GM10847 (cell line): ENCODE results near the gene CCNB2.

Experiments
- POLR2A ChIP-seq: IDR thresholded peaks from 2 replicates; pipeline ENCODE4 v1.6.1; 2011; ENCODE audit not compliant: insufficient read length; ENCODE audit errors: extremely low read depth

CCNB2 gene

DNA sequence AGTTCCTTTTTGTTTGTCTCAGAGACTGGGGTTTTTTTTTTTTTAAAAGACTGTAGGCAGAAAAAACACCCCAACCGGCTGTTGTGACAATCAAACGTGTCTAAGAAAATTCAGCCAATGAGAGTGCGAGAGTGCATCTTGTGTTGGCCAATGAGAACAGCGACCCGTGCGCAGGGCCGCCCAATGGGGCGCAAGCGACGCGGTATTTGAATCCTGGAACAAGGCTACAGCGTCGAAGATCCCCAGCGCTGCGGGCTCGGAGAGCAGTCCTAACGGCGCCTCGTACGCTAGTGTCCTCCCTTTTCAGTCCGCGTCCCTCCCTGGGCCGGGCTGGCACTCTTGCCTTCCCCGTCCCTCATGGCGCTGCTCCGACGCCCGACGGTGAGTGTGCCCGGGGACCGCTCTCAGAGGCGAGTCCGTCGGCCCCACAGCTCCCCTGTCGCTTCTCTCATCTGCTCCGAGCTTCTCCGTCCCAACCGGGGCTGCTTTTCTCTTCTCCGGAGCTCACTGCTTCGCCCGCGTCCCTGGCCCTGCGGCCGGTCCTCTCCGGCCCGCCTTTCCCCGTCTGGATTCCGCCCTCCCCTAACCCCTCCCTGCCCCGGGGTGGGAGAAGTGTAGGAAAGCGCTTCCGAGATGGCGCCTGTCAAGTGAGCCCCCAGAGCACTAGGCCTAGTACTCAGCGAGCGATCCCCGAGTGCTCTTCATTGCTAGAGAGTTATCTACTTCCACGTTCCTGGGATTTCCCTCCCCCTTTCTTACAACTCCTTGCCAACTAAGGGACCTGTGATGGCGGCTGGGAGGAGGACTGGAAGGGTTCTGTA lies at the start of gene CCNB2:
Gene CCNB2 (plus strand): TSS at position 235 of the 821 bp plus-strand sequence. CDS start 123 bp downstream, at position 358.
- TF ChIP-seq POLR2A, result peak; percentile 78

DNA sequence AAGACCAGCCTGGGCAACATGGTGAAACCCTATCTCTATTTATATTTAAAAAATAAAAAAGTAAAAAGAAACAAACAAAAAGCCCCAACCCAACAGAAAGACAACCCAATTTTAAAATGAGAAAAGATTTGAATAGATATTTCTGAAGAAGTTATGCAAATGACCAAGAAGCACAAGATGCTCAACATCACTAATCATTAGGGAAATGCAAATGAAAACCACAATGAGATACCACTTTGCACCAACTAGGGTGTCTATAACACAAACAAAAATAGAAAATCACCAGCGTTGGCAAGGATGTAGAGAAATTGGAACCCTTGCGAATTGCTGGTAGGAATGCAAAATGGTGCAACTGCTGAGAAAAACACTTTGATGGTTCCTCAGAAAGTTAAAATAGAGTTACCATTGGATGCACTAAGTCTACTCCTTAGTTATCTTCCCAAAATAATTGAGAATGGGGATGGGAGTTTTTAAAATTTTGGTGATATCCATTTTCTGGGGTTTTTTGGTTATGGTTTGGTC lies 45.8 kb upstream of the CCNB2 start:
- TF ChIP-seq POLR2A, result no peak

DNA sequence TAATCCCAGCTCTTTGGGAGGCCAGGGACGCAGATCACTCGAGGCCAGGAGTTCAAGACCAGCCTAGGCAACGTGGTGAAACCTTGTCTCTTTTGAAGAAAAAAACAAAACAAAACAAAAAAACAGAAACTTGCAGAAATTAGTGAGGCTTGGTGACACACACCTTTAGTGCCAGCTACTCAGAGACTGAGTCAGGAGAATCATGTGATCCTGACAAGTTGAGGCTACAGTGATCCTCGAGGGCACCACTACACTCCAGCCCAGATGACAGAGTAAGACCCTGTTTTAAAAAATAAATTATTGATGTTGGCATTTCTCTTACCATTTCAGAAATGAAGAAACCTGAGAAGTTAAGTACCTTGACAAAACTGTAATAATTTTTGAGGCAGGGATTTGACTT lies 44.6 kb upstream of the CCNB2 start:
- TF ChIP-seq POLR2A, result no peak

DNA sequence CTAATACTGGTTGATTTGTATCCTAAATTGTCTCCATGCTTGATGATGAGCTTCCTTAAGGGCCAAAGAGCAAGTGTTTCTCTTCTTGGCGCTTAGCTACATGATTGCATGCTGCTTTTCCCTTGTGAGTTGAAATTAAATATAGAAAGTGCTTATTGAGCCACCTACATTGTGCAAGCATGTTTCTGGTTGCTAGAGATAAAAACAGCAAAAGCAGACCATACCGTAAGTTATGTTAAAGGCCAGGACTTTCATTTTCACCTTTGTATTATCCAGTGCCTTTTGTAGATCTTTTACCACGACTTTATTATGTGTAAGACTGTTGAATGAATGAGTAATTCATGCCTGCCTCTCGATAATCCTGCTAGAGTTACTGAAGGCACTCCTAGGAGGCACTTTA lies 41.9 kb upstream of the CCNB2 start:
- TF ChIP-seq POLR2A, result no peak

DNA sequence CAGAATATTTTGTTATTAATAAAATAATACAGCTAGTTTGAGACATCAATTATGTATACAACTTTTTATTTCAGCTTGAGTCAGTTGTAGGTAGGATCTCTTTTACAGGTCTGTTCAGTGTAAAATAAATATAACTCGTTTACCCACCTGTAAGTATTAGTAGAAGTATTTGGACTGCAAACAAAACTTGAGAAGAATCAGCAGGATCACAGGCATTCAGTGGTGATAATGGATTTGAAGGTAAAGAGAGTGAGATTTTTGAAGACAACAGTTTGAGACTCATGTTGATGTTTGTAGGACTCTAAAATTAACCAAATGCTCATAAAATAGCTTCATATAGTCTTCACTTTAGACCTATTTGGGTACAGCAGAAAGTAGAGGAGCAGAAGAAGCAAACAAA lies 35.5 kb upstream of the CCNB2 start:
- TF ChIP-seq POLR2A, result no peak

DNA sequence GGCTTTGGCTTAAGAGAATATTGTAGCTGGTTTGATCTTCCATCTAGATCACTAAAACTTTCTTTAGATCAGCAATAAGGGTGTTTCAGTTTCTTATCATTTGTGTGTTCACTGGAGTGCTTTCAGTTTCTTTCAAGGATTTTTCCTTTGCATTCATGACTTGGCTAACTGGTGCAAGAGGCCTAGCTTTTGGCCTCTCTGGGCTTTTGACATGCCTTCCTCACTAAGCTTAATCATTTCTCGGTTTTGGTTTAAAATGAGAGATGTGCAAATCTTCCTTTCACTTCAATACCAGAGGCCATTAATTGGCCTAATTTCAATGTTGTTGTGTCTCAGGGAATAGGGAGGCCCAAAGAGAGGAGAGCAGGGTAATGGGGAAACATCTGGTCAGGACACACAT lies 30.3 kb upstream of the CCNB2 start:
- no peak for TF ChIP-seq POLR2A

DNA sequence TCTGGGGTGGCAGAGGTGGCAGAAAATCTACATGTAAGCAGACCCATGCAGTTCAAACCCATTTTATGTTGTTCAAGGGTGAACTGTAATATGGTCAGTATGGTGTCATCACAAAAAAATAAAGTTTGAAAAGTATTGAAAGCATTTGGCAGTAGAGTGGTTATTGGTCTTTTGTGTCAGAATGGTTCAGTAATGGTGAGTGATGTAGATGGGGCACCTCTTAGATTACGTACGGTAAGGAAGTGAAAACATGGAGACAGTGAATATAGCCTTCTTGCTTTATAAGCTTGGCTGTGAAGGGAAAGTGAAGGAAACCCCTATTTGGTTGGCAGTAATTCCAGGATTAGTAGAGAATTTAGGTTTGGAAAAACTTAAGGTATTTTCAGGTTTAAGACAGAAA lies 17.2 kb upstream of the CCNB2 start:
- TF ChIP-seq POLR2A, result no peak

DNA sequence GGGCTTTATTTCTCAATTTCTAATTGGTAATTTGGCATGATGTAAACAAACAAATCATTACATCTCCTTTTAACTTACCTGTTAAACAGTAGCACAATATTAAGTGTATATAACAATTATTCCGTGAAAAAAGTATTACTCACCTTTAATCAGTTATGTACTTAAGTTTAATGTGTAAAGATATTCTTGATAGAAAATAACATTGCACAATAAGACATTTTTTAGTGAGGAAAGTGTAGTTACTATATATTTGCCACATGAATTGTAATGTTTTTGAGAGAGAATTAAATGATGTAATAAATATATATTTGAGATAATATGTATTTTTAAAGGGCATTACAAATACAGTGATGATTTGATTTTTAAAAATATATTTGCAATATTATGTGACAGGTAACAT lies 10.9 kb upstream of the CCNB2 start:
- TF ChIP-seq POLR2A, result no peak

DNA sequence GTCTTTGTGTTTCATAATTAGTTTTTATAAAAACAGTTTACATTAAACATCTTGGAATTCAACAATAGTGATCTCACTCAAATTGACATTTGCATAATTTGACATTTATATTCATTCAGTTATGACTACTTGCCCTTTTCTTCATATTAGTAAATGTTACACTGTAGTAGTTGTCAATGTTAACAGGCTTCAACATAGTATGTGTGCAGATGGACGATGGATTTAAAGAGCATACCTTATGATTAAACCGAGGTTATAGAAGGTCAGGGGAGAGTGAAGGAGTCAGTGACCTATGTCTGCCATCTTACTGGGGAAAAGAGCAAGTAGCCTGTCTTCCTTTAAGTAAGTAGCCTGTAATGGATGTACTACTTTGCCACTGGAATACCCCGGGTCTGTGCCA lies 8.5 kb upstream of the CCNB2 start:
- TF ChIP-seq POLR2A, result no peak

DNA sequence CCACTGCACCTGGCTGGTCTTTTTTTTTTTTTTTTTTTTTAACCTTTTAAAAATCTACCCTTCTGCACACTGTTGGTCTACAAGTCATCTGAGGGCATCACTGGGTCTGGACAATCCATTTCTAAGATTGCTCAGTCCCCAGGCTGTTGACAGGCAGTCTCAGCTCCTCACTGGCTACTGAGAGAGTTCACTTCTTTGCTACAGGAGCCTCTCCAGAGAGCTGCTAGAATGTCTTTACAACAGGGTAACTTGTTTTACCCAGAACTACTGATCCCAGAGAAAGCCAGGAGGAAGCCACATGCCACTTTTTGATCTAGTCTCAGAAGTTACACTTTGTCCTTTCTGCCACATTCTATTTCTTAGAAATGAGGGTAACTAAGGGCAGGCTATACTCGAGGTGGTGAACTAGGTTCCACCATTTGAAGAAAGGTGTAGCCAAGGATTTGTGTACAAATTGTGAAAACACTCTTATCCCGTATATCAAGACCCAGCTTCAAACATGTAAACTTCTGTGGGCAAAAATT lies 5.7 kb upstream of the CCNB2 start:
- TF ChIP-seq POLR2A, result no peak

DNA sequence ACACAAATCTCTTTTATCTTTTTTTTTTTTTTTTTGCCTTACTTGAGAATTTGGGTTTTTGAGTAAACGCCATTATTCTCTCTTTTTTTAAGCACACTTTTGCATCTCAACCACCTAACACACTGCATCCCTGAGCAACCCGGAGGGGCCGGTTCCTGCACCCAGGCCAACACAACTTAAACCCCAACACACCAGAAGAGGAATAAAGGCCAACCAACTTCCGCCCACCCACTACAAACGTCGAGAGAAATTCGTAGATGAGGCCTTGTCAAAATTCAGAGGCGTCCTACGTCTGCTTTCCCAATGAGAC lies 389 bp upstream of the CCNB2 start:
- no peak for TF ChIP-seq POLR2A

DNA sequence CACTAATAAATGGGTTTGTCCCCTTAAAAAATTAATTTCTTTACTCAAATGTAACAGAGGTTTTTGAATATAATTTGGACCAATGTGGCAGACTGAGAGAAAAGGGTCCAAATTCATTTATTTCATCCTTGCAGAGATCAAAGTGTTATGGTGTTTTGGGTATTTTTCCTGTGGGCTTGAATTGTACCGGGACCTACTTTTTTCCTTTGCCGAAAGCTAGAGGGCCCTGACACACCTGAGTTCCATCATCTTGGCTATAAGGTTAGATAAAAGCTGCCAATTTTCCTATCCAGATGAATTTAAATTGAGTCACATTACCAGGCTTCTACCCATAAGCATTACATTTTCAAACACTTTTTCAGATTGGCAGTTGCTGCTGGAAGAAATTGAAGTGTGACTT lies 908 bp downstream of the CCNB2 start:
- no peak for TF ChIP-seq POLR2A

DNA sequence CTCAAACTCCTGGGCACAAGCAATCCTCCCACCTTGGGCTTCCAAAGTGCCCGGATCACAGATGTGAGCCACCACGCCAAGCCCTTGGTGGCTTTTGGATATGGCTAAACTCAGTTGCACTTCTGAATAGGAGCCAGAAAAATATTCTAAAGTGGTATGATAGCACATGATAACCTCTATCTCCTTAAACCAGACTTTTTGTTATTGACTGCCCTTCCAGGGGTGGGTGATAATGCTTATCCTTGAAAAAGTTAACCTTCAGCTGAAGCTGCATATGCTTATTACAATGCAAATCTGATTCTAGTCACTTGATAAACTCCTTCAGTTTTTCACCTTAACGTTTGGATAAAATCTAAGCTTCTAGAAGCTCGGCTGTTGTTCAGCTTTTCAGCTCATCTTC lies 6.3 kb downstream of the CCNB2 start:
- no peak for TF ChIP-seq POLR2A

DNA sequence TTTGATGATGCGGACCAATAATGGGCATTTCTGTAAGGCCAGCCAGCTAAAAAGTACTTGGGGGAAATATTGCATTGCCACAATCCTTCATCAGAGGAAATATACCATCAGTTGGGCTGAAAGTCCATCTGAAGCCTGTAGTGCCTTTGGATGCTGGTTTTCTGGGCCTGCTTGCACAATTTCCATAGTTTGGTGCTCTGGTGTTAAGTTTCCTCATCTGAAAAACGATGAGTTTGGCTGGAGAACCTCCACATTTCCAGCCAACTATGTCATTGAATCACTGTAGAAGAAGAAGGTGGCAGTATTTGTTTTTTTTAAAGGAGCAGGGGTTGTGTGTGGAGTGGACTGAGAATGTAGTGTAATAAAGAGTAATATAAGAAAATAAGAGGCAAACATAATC lies 10.1 kb downstream of the CCNB2 start:
- no peak for TF ChIP-seq POLR2A

DNA sequence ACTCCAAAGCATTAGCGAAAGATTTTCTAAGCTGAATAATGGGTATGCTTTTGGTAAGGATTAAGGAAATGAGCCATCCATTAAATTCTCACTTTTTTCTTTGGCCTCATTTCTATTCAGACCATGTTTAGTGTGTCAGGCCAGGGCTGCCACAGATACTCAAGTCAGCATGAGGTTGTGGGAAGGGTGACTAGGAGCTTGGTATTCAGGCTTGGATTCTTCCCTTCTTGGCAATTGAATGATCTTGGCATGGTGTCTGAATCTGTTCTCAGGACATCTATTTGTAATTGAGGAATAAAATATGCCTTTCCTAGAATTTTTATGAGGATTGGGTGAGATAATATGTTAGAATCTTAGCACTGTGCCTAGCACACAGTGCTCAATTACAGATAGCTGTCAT lies 11.2 kb downstream of the CCNB2 start:
- TF ChIP-seq POLR2A, result no peak

DNA sequence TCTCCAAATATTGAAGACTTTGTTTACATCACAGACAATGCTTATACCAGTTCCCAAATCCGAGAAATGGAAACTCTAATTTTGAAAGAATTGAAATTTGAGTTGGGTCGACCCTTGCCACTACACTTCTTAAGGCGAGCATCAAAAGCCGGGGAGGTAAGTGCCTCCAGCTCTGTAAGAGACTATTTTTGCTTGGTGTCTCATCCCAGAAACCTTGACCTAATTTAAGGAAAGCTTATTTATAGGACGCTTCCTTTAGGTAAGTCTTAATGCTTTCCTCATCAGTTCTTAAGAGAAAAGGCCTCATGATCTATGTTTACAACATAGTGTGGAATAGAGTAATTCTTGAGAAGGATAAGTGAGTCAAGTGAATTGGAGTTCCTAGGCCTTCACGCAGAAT lies 11.8 kb downstream of the CCNB2 start:
- TF ChIP-seq POLR2A, result no peak

DNA sequence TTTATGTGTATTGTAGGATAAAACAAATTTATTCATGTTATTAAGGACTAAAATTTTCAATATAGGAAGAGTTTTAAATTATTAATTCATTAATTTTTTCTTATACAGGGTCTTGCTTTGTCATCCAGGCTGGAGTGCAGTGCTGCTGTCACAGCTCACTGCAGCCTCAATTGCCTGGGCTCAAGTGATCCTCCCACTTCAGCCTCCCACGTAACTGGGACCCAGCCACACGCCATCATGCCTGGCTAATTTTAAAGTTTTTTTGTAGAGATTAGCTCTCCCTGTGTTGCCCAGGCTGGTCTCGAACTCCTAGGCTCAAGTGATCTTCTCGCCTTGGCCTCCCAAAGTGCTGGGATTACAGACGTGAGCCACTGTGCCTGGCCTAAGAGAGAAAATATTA lies 14.7 kb downstream of the CCNB2 start:
- no peak for TF ChIP-seq POLR2A

DNA sequence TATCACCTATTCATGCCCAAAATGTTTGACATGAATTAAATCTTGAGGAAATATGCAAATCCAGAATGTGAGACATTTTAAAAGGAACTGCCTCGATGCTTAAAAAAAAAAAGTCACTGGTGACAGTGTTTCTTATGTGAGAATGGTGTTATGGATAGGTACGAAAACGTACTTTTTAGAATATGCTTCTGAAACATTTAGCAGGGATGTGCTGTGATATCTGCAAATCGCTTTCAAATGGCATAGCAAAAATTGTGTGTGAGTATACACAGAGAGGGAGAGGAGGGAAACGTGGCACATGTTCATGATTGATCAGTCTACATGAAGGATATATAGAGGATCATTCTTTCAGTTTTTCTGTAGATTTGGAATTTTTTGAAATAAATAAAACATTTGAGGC lies 16.0 kb downstream of the CCNB2 start:
- TF ChIP-seq POLR2A, result no peak

DNA sequence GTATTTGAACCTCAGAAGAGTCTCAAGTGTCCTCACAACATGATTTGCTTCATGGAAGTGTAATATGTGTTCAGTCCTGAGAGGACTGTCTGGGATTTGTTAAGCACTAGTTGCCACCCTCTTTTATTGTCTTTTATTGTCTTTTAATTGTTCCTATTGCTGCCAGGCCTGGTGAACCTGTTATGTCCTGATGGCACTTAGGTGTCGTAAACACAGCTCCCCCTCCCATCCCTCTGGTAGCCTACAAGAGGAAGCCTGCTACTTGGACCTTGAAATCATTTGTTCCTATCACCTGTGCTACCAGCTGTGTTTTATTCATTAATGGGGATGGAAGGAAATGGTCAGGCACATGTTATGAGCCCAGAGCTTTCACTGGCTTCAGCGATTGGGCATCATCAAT lies 19.3 kb downstream of the CCNB2 start:
- TF ChIP-seq POLR2A, result no peak
